ENCODE results near the gene BTBD18. TPM values are rescaled to one million over a fixed set of nuclear protein-coding genes. Genes with fewer than 3 reads are reported as not detected.
"Not testable (repeated sequence)": the region's sequence is repeated elsewhere in the genome, so short reads cannot be mapped to it uniquely, and the experiment has no call there.

Gene BTBD18
- total RNA-seq, 1 experiment from 2014 or later = not detected

- no peak for DNase-seq (ENCODE audit: low read depth)
Observed at GRCh38 chr11:57732661-57733060, 19.0 kb downstream of the BTBD18 start.

GRCh38 chr11:57729479-57729878 is 22.1 kb downstream of the BTBD18 start:
- DNase-seq (ENCODE audit: low read depth) = no peak

GRCh38 chr11:57728829-57729228 is 22.8 kb downstream of the BTBD18 start:
- DNase-seq (ENCODE audit: low read depth) = no peak

GRCh38 chr11:57727185-57727584 is 24.4 kb downstream of the BTBD18 start:
- DNase-seq (ENCODE audit: low read depth) = no peak

GRCh38 chr11:57716726-57717125 is 34.9 kb downstream of the BTBD18 start:
- not testable (repeated sequence) for DNase-seq (ENCODE audit: low read depth)

- no peak for DNase-seq (ENCODE audit: low read depth)
Observed at GRCh38 chr11:57713835-57714234, 37.8 kb downstream of the BTBD18 start.

- DNase-seq (ENCODE audit: low read depth) = peak; percentile 100
Observed at GRCh38 chr11:57712256-57713150, 39.1 kb downstream of the BTBD18 start, which contains the start of gene TMX2. Gene TMX2 (plus strand): TSS chr11:57712593. CDS start chr11:57712619, 26 bp downstream.

GRCh38 chr11:57711414-57712255 is 40.0 kb downstream of the BTBD18 start, which contains the start of gene MED19:
Gene MED19 (minus strand): TSS chr11:57712215. CDS start chr11:57712179, 36 bp downstream.
- DNase-seq (ENCODE audit: low read depth) = peak; percentile 89

GRCh38 chr11:57709802-57710367 is 41.7 kb downstream of the BTBD18 start:
- DNase-seq (ENCODE audit: low read depth) = no peak

- DNase-seq (ENCODE audit: low read depth) = not testable (repeated sequence)
Observed at GRCh38 chr11:57705432-57705831, 46.2 kb downstream of the BTBD18 start.

- DNase-seq (ENCODE audit: low read depth) = no peak
Observed at GRCh38 chr11:57704932-57705331, 46.7 kb downstream of the BTBD18 start.

GRCh38 chr11:57703341-57703740 is 48.3 kb downstream of the BTBD18 start:
- no peak for DNase-seq (ENCODE audit: low read depth)

GRCh38 chr11:57700425-57700824 is 51.2 kb downstream of the BTBD18 start:
- no peak for DNase-seq (ENCODE audit: low read depth)

GRCh38 chr11:57699813-57700212 is 51.8 kb downstream of the BTBD18 start:
- no peak for DNase-seq (ENCODE audit: low read depth)

- no peak for DNase-seq (ENCODE audit: low read depth)
Observed at GRCh38 chr11:57698843-57699365, 52.7 kb downstream of the BTBD18 start.

Other genes with a start within 250 kb of the BTBD18 start
- gene SLC43A1, start 236.1 kb downstream of the BTBD18 start, total RNA-seq (2014; rRNA removed; shearing (Covaris generic)) = 4.8 and 6.9 TPM in 2 replicates
- gene TIMM10, start 221.1 kb downstream of the BTBD18 start, total RNA-seq (2014; rRNA removed; shearing (Covaris generic)) = 44.6 and 47.9 TPM in 2 replicates
- gene SMTNL1, start 214.2 kb downstream of the BTBD18 start, total RNA-seq (2014; rRNA removed; shearing (Covaris generic)) = not detected in 2 replicates
- 269 and 314 TPM in 2 replicates for gene UBE2L6, start 184.1 kb downstream of the BTBD18 start, total RNA-seq (2014; rRNA removed; shearing (Covaris generic))
- 13.0 and 17.0 TPM in 2 replicates for gene SERPING1, start 154.1 kb downstream of the BTBD18 start, total RNA-seq (2014; rRNA removed; shearing (Covaris generic))
- 0.25 and 0.79 TPM in 2 replicates for gene YPEL4, start 101.9 kb downstream of the BTBD18 start, total RNA-seq (2014; rRNA removed; shearing (Covaris generic))
- gene CLP1, start 94.1 kb downstream of the BTBD18 start, total RNA-seq (2014; rRNA removed; shearing (Covaris generic)) = 18.4 and 30.7 TPM in 2 replicates
- gene ZDHHC5, start 83.7 kb downstream of the BTBD18 start, total RNA-seq (2014; rRNA removed; shearing (Covaris generic)) = 37.4 and 50.8 TPM in 2 replicates
- 38.3 and 50.0 TPM in 2 replicates for gene MED19, start 39.6 kb downstream of the BTBD18 start, total RNA-seq (2014; rRNA removed; shearing (Covaris generic))
- 155 and 166 TPM in 2 replicates for gene TMX2, start 39.2 kb downstream of the BTBD18 start, total RNA-seq (2014; rRNA removed; shearing (Covaris generic))
- 275 and 279 TPM in 2 replicates for gene SELENOH, start 10.3 kb downstream of the BTBD18 start, total RNA-seq (2014; rRNA removed; shearing (Covaris generic))
- 50.5 and 73.8 TPM in 2 replicates for gene CTNND1, start 10.0 kb upstream of the BTBD18 start, total RNA-seq (2014; rRNA removed; shearing (Covaris generic))